ENCODE results near the gene CFD.
A peak's percentile ranks its signal among the peaks of the same experiment; 100 is the strongest.
"Not testable (repeated sequence)": the region's sequence is repeated elsewhere in the genome, so short reads cannot be mapped to it uniquely, and the experiment has no call there.

The CFD gene

GRCh38 chr19:843180-843835 is 16.2 kb upstream of the CFD start:
- no peak overlapping the region for H3K27ac ChIP-seq
- no peaks in the 10 kb centered on the region for H3K36me3 ChIP-seq (replicated peaks)
- no peak for DNase-seq
- peaks cover 37% of the 10 kb centered on the region for H3K27me3 ChIP-seq (replicated peaks)
- in situ Hi-C loops (cut with HindIII; ENCODE audit: low pct_ligation_motif_present, low sequenced_read_pairs) = no loop called here
- peak; percentile 33 for TF ChIP-seq CTCF (IDR thresholded peaks at IDR 0.05; ENCODE audit: low read depth, low read length, missing control alignments)
- no peak overlapping the region for H3K4me3 ChIP-seq (ENCODE audit: low read depth, low read length)

GRCh38 chr19:843836-844545 is 15.5 kb upstream of the CFD start:
- TF ChIP-seq CTCF (IDR thresholded peaks at IDR 0.05; ENCODE audit: low read depth, low read length, missing control alignments) = no peak
- H3K4me3 ChIP-seq (ENCODE audit: low read depth, low read length) = no peak overlapping the region
- H3K27me3 ChIP-seq (replicated peaks) = peaks cover 38% of the 10 kb centered on the region
- H3K36me3 ChIP-seq (replicated peaks) = no peaks in the 10 kb centered on the region
- no peak overlapping the region for H3K27ac ChIP-seq
- no peak for DNase-seq
- in situ Hi-C loops (cut with HindIII; ENCODE audit: low pct_ligation_motif_present, low sequenced_read_pairs) = no loop called here

- no peak for TF ChIP-seq CTCF (IDR thresholded peaks at IDR 0.05; ENCODE audit: low read depth, low read length, missing control alignments)
- H3K27ac ChIP-seq = no peak overlapping the region
- no peak for DNase-seq
- no peaks in the 10 kb centered on the region for H3K36me3 ChIP-seq (replicated peaks)
- in situ Hi-C loops (cut with HindIII; ENCODE audit: low pct_ligation_motif_present, low sequenced_read_pairs) = no loop called here
- H3K27me3 ChIP-seq (replicated peaks) = peaks cover 38% of the 10 kb centered on the region
- H3K4me3 ChIP-seq (ENCODE audit: low read depth, low read length) = no peak overlapping the region
These were observed 14.9 kb upstream of the CFD start for GRCh38 chr19:844546-844971.

- no peaks in the 10 kb centered on the region for H3K36me3 ChIP-seq (replicated peaks)
- H3K27me3 ChIP-seq (replicated peaks) = peaks cover 38% of the 10 kb centered on the region
- in situ Hi-C loops (cut with HindIII; ENCODE audit: low pct_ligation_motif_present, low sequenced_read_pairs) = no loop called here
- no peak overlapping the region for H3K27ac ChIP-seq
- no peak overlapping the region for H3K4me3 ChIP-seq (ENCODE audit: low read depth, low read length)
- no peak for DNase-seq
- TF ChIP-seq CTCF (IDR thresholded peaks at IDR 0.05; ENCODE audit: low read depth, low read length, missing control alignments) = no peak
These were observed 13.6 kb upstream of the CFD start for GRCh38 chr19:845707-846521.

GRCh38 chr19:848386-848921 is 11.0 kb upstream of the CFD start:
- Histone ChIP-seq H3K36me3 (replicated peaks) (no peaks in the 10 kb centered on the region), H3K4me3 (ENCODE audit: low read depth, low read length) (no peak overlapping the region), H3K27ac (no peak overlapping the region), H3K27me3 (replicated peaks) (peaks cover 29% of the 10 kb centered on the region)
- in situ Hi-C loops (cut with HindIII; ENCODE audit: low pct_ligation_motif_present, low sequenced_read_pairs) = no loop called here
- no peak for TF ChIP-seq CTCF (IDR thresholded peaks at IDR 0.05; ENCODE audit: low read depth, low read length, missing control alignments)
- DNase-seq = no peak

GRCh38 chr19:849195-849594 is 10.3 kb upstream of the CFD start:
- H3K27ac ChIP-seq; DNase-seq; in situ Hi-C loops (cut with HindIII; ENCODE audit: low pct_ligation_motif_present, low sequenced_read_pairs); H3K4me3 ChIP-seq (ENCODE audit: low read depth, low read length); H3K36me3 ChIP-seq (replicated peaks): not testable (repeated sequence)
- peaks cover 23% of the 10 kb centered on the region for H3K27me3 ChIP-seq (replicated peaks)

All from brain microvascular endothelial cell (primary cell).